Measurements from ENCODE around the gene CFAP221.

Gene CFAP221

DNA sequence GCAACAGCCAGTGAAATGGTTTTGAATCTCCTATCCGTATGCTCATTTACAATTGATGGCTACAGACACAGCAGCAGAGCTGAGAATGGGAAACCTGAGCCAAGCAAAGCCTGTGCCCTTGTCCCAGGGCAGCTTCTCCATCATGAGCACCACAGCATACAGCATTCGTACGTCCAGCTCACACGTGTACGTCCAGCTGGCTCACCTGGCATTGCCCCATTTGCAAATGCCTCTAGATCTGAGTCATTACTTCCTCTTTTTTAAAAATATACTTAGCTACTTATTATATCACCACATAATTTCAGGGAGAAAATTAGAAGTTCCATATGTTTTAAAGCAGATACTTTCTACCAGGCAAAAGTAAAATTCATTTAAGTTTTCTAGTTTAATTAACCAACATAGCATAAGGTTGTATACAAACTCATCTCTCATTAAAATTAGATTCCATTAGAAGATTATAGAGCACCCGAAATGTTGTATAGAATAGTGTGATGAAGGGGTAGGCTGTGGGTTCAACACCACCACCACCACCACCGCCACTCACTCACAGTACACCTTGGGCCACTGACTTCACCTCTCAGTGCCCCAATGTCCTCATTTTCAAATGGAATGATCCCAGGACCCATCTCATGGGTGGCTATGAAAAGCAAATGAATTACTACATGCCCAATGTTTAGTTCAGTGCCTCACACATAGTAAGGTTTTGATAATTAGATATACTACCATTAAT is 103.4 kb downstream of the CFAP221 start:
- peak; percentile 32 to 48 (median 37) for DNase-seq

DNA sequence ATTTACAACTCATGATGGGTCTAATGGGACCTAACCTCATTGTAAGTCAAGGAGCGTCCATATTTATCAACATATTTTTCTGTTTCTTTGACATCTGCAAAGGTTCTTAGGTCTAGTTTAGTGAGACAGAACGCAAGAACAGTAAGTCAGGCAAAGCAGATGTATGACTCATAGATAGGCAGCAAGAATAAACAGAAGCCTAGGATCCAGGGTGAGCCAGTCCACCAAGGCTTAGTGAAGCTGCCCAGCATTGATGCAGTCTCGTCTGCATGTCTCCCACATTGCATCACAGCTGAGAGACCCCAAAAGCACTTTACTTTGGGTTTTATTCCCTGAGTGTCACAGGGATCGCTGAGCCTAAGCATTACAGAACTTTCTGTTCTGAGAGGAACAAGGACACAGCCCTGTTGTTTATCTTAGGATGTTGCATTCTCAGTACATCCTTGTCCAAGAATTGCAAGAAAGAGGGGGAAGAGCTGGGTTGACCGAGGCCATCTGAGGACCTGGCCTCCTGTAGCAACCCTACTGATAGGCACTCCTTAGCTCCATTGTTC is 105.2 kb downstream of the CFAP221 start:
- DNase-seq = no peak

DNA sequence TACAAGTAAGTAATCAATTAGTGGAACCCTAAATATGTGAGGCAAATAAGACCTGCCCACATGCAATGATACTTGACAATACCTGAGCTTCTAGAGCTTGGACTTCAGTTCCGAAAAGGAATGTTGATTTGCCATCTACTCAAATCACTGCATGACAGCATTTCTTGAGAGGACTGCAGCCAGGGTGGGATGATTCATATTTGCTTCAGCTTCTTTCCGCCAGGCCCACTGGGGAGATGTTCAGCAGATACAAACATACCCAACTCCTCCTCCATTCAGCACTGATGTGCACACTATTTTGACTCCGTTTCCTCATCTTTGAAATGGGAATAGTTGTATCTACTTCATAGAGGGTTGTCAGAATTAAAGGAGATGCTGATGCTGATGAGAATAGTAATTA is 106.0 kb downstream of the CFAP221 start:
- DNase-seq = no peak

DNA sequence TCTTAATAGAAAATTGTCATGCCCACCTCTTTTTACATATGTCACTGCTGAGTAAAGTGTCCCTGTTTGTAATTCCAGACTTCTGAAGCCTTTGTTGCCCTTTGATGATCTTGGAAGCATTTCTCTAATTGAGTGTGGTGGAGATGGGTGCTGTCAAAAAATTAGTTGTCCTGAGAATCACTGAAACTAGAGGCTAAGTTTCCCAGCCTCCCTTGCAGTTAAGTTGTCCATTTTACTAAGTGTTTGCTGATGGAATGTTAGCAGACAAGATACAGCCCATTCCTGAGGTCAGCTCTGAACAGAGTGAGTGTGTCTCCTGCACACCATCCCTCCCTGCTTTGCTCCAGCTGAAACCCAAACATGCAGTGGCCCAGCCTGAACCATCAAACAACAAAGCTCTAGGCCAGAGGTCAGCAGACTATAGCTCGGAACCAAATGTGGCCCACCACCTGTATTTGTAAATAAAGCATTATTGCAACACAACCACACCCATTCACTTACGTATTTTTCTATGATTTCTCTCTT is 106.7 kb downstream of the CFAP221 start:
- DNase-seq = no peak

DNA sequence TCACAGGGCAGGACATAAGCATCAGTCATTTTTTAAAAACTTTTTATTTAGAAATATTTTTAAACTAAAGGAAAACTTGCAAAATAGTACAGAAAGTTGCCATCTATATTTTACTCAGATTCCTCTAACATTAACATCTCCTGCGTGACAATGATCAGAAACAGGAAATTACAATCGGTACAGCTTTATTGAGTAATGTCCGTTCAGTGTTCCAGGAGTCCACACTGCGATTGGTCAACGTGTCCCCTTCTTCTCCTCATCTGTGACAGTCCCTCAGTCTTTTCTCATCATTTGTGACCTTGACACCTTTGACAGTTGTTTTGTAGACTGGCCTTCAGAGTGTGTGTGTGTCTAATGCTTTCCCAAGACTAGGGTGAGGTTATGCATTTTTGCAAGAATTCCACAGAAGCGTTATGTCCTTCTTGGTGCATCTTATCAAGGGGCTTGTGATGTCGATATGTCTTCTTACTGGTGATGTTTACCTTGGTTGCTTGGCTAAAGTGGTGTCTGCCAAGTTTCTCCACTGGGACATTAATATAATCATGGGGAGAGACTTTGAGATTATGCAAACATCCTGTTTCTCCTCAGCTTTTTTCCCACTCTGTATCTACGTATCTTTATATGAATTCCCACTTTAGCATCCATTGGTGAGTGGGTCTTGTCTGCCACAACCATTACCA is 113.4 kb downstream of the CFAP221 start:
- DNase-seq = peak; percentile 20 to 51 (median 20)

DNA sequence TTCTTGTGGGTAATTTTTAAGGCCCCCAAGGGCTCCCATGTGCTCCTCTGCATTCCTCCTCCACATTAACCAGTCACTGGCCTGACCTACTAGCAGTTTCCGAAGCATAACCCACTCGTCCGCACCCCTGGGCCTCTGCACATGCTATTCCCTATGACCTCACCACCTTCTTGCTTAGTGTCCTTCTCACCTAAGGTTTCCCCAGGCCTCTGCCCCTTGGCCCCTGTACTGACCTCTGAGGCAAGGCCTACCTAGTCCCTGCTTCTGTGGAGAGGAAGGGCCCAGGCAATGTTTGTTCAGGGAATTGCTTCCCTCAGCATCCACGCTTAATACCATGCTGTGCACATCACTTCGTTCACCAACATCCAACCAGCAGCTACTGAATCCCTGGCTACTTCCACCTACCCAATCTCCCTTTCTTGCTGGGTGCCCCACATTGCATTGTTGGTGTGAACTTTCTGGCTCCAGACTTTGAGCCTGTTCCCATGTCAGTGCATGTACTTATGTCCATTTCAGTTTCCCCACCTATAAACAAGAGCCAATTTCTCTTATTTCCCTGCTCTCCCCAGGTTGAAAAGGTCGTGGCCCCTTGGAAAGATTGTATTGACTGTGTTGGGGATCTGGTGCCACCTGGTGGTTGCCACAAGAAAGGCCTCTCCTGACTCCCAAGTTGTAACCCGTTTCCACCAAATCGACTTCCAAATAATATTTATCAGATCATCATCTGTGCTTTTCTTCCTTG is 115.5 kb downstream of the CFAP221 start:
- DNase-seq = peak; percentile 62 to 73 (median 66)

DNA sequence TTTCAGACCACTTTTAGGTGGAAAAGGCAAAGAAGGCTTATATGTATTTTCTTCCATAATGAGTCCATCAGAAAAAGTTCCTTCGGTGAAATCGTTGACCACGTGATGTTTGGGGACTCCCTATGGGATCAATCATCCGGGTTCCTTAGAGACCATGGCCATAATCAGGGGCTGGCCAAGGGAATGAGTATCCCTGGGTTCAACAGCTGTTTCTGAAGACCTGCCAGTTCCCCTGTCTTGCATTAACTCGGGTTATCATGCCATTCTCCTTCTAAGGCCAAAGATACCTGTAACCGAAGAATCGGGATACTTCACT is 116.1 kb downstream of the CFAP221 start:
- DNase-seq = no peak

DNA sequence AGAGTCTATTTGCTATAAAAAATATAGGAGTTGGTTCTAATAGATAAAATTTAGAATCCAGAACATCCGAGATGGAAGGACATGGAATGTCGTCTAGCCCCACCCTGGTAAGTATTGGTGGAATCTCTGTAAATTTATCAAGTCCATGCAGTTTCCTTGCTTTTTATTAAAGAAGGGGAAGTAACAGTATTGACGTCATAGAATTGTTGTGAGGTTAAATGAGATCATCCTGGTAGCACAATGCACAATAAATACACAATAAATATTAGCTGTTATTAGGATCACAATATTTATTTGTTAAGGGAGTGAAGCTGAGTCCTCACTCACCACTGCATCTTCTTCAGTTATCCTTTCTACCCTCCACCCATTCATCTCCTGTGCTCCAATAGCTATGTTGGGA is 118.0 kb downstream of the CFAP221 start:
- peak in 1 of 3 donors; percentile 25 for DNase-seq

DNA sequence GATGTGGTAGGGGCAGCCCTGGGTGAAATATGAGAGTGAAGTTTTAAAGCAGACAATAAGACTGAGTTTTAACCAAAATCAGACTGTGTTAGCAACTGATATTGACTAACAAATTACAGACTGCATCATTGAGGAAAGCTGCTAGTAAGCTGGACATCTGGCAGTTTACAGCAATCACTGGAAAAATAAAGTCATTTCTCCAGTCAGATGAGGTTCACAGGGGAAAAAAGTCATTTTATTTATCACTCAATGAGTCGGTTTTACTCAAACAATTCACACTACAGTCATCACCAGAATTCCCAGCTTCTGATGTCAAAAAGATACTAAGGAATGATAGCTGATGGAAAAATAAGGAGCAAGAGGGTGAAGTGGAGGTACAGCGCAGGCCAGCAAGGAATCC is 124.3 kb downstream of the CFAP221 start:
- no peak for DNase-seq

DNA sequence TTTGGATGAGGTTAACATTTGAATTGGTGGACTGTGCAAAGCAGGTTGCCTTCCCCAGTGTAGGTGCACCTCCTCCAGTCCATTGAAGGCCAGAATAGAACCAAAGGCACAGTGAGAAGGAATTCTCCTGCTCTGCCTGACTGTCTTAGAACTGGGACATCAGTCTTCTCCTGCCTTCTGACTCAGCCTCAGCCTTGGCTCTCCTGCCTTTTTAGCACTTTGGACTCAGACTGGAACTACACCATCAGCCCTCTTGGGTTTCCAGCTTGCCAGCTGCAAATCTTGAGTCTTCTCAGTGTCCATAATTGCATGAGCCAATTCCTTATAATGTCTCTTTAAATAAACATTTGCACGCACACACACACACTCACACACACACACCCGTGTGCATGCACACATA is 126.8 kb downstream of the CFAP221 start:
- no peak for DNase-seq

DNA sequence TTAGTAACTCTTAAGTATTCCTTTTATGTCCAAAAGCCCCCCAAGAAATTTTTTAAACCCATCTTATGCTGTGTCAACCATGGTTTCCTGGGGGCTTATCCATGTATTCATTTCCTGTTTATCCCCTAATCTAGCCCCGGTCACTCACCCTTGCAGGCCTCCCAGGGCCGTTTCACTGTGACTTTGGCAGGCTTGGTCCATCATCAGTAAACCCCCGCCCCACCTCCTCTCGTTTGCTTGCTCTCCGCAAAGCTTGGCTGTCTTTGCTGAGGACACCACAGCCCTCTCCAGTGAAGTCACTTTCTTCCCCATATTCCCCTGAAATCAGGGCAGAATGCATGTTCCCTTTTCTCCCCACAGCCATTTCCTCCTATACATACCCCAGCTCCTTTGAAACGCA is 127.5 kb downstream of the CFAP221 start:
- DNase-seq = no peak

DNA sequence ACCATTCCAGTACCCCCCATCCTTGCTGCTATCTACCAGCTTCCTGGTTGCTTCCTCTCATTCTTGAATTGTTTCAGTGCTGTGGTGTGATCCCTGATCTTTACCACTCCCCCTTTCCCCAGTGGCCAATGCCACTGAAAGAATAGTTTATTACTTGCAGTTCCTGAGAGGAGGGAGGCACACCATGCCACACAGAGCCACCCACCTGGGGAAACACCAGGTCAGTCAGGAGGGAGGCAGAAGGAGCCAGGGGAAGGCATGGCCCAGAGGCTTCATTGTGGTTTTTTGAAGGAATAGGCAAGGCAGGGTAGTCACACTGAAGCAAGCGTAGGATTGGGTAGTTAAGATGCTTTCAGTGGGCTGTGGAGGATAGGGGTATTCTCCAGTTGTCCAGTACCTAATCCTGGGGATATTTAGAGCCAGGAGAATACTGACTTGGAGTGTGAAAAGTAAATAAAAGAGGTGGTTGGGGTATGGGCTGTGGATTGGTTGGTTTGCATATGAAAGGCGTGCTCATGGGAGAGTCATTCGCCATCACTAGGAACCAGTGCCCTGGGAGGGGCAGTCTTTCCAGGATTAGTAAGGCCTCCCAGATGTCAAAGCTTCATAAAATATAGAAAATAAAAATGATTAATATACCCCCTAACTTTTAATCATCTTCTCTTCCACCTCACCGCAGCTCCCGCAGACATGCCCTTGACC is 128.1 kb downstream of the CFAP221 start:
- DNase-seq = no peak

DNA sequence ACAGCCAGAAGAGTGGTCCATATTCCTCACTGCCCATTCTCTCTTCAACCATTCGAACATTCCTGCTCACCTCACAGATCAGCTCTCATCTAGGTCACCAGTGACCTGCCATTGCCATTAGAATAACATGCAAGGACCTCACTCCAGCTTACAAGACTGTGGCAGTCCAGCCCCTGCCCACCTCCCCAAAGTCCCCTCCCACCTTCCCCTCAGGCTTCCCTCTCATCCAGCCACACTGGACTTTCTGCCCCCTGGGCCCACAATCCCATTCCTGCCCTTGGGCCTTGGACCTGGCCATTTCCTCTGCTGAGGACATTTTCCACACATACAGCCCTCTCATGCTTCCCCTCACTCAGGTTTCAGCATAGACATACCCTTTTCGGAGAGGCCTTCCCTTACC is 129.5 kb downstream of the CFAP221 start:
- DNase-seq = no peak

DNA sequence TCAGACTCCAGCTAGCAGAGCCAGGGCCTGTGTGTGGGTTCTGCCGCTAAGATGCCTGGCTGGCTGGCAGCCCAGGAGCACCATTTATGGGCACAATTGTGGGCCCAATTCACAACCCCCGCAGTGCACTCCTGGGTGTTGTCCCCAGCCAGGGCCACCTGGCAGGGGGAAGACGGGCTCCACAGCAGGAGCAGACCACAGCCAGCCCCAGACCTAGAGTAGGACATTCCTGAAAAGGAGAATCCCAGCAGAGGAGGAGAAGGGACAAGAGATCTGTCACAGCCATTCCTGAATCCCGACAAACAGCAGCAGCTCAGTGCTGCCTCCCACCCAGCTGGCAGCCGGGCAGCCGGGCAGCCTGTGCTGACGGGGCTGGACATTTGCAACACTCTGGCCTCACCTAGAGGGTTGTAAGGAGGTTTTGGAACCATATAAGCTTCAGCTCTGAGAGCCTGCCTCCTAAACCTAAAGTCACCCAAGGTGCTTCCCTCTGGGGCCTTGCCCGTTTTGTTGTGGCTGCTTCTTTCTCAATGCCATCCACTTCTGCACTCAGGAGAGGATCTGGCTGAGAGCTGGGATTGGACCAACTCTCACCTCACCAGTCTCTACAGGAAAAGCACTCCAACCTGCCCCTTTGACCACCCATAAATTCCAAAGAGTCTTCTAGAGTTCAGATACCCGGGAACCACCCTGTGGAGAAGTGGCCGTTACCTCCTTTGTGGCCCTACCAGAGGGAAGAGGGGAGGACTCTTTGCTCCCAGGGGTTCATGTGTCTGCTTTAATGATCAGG is 130.7 kb downstream of the CFAP221 start:
- DNase-seq = no peak

DNA sequence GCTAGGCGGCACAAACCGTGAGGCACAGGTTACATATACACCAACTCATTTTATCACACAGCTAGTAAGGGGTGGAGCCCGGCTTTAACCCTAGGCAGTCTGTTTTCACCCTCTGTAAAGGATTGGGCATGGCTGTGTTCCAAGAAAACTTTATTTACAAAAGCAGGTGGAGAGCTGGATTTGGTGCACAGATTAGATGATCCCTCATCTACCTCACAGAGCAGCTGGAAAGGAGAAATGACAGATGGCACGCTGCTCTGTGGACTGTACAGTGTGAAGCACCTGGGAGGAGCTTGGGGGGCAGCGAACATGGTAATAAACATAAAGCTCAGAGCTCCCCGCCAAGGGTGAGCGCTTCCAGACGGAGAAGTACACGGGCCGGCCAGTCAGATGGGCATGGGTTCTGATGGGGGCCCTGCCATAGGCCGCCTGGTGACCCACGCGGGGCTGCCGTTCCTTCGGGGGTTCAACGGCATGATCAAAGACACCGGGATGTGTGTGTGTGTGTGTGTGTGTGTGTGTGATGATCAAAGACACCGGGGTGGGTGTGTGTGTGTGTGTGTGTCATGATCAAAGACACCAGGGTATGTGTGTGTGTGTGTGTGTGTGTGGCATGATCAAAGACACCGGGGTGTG is 133.9 kb downstream of the CFAP221 start:
- DNase-seq = no peak

DNA sequence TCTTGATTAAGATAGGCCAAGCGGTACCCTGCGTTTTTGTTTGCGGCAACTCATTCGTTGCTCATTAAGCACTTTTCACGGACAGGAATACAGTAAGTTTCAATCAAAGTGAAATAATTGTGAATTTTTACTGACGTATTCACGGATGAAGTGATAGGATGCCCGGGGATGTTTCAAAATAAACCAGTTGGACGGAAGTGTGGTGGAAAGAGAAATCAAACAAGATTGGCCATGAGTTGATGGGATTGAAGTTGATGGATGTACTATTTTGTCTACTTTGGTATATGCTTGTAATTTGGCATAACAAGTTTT is 135.2 kb downstream of the CFAP221 start:
- no peak for DNase-seq

DNA sequence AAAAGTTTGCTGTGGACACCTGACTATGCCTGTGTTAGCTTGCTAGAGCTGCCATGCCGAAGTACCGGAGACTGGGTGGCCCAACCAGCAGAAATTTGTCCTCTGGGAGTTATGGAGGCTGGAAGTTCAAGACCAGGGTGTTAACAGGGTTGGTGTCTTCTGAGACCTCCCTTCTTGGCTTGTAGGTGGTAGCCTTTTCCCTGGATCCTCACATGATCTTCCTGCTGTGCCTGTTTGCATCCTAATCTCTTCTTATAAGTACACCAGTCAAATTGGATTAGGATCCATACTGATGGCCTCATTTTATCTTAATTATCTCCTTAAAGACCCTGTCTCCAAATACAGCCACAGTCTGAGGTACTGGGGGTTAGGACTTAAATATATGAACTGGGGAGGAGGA is 135.6 kb downstream of the CFAP221 start:
- no peak for DNase-seq

DNA sequence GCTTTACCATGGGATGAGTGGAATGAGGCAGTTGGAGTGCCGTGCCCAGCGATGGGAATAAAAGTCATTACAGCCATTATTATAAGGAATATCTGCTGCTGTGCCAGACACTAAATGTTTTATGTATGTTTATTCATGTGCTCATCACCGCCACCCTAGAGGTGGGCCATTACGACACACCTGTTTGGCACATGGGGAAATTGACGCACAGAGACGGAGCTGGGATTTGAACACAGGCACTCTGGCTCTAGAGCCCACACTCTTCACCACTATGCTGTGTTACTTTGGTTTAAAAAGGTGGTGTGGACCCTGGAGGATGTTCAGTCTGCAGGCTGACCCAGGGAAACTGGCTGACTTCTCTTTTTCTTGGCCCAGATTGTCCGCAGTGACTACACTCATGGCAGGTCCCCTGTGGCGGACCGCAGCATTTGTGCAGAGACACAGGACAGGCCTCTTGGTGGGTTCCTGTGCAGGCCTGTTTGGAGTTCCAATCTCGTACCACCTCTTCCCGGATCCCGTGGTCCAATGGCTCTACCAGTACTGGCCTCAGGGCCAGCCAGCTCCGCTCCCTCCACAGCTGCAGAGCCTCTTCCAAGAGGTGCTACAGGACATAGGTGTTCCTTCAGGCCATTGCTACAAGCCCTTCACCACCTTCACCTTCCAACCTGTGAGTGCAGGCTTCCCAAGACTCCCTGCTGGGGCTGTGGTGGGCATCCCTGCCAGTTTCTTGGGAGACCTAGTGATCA is 136.4 kb downstream of the CFAP221 start:
- DNase-seq = no peak

DNA sequence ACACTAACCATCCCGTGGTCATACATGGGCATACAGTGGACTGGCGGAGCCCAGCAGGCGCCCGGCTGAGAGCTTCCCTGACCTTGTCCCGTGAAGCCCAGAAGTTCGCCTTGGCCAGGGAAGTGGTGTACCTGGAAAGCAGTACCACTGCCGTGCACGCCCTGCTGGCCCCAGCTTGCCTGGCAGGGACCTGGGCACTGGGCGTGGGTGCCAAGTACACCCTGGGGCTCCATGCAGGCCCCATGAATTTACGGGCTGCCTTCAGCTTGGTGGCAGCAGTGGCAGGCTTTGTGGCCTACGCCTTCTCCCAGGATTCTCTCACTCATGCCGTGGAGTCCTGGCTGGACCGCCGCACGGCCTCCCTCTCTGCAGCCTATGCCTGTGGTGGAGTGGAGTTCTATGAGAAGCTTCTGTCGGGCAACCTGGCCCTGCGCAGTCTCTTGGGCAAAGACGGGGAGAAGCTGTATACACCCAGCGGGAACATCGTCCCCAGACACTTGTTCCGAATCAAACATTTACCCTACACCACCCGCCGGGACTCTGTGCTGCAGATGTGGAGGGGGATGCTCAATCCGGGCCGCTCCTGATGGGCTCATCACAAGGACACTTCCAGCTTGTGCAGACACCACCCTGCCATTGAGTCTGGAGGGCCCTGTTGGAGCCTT is 137.1 kb downstream of the CFAP221 start:
- no peak for DNase-seq

DNA sequence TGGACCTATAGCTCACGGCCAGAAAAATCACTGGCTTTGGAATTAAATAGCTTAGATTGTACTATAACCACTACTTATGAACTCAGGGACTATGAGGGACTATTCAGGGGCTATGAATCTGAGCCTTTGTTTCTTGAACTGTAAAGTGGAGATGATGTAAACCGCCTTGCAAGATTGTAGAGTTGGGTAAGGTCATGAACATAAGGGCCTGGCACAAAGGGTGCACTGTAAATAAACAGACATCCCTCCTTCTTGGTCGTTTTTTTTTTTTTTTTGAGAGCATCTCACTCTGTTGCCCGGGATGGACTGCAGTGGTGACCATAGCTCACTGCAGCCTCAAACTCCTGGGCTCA is 137.6 kb downstream of the CFAP221 start:
- DNase-seq = no peak

DNA sequence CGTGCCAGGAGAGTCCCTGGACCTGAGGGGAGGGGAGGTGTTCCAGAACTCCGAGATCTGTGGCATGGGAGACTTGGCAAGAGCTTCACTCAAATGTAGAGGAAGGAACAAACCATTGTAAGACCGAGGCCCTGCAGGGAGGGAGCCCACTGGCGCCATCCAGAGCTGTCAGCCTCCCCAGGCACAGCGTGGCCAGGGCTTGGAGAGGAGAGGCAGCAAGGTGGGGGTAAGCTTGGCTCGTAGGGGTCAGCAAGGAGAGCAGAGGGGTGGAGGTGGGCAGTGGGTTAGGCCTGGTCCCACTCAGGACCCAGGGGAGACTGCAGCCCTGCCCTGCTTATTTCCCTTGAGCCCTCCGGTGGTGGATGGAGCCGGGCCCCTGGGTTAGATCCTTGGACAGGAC is 138.3 kb downstream of the CFAP221 start:
- DNase-seq = no peak

All from suppressor macrophage treated with lipopolysaccharide for 1 hour (primary cell).